ENCODE results near the gene DLG2. TPM values are rescaled to one million over a fixed set of nuclear protein-coding genes. Genes with fewer than 3 reads are reported as not detected.

Gene DLG2
- total RNA-seq, 3 donors from 2014 or later, result 4.3 to 12.3 (median 6.9) TPM

- Histone ChIP-seq H3K36me3 (no peaks in the 10 kb centered on the region), H3K4me1 (no peaks in the 10 kb centered on the region), H3K4me3 (no peak overlapping the region), H3K27me3 (no peaks in the 10 kb centered on the region), H3K9me3 (no peaks in the 10 kb centered on the region), H3K27ac (no peak overlapping the region)
- no peak for DNase-seq (ENCODE audit: low spot score in 2 of 2)
- TF ChIP-seq POLR2A (IDR thresholded peaks at IDR 0.05) (no peak), CTCF (IDR thresholded peaks at IDR 0.05) (no peak), POLR2AphosphoS5 (IDR thresholded peaks at IDR 0.05) (no peak)
- intact Hi-C loops (cut with DNase I; ENCODE audit: low total_unique reads), result no loop called here
Observed at GRCh38 chr11:83694191-83694910, 1932.8 kb downstream of the DLG2 start.

DNA sequence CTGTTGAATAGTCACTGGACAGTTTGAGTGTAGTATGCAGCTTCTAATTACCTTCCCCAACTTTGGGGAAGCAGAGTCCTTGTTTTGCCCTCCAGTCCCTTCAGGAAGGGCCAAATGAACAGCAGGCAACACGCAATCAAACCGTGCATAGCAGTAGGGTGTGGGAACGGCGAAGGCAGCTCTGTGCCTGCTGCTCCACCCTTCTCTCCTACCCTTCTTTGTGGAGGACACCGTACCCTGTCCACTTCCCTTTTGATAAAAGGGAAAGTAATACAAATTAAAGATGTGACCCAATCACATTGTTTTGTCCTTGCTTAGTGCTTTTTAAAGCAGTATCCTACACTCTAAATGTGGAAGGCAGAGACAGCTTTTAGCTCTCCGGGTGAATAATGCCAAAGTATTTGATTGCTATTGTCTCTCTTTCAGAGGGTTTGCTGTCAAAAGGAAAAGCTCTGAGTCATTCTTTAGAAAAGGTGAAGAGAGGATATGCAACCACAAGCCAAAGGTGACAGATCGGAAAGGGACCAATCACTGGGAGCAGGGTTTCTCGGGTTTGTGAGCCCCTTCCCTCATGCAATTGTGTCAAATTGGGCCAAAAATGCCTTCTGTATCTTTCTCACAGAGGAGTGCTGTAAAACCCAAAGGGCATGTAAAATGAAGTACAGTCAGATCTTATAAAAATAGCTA lies 1933.7 kb downstream of the DLG2 start:
- intact Hi-C loops (cut with DNase I; ENCODE audit: low total_unique reads), result no loop called here
- Histone ChIP-seq H3K36me3 (no peaks in the 10 kb centered on the region), H3K27ac (no peak overlapping the region), H3K9me3 (no peaks in the 10 kb centered on the region), H3K4me1 (no peaks in the 10 kb centered on the region), H3K27me3 (no peaks in the 10 kb centered on the region), H3K4me3 (no peak overlapping the region)
- DNase-seq (ENCODE audit: low spot score in 2 of 2), result no peak
- no peak for TF ChIP-seq POLR2AphosphoS5 (IDR thresholded peaks at IDR 0.05)
- no peak for TF ChIP-seq CTCF (IDR thresholded peaks at IDR 0.05)
- TF ChIP-seq POLR2A (IDR thresholded peaks at IDR 0.05), result no peak

DNA sequence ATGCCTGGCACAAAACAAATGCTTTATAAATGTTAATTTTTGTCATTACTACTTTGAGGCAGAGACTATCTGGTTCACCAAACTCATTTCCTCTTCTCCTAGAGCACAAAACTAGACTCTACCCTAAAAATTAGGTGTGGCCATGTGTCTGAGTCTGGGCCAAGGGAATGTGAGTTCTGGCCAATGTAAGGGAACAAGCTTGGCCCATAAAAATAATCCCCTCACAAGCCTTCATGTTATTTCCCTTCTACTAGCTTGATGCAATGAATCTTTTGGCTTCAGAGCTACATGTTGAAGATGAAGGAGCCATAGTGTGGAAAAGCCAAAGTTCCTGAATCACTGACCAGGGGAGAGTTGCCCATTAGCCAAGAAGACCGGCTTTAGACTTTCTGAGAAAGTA lies 1934.5 kb downstream of the DLG2 start:
- no peaks in the 10 kb centered on the region for H3K36me3 ChIP-seq
- TF ChIP-seq POLR2AphosphoS5 (IDR thresholded peaks at IDR 0.05) (no peak), CTCF (IDR thresholded peaks at IDR 0.05) (no peak), POLR2A (IDR thresholded peaks at IDR 0.05) (no peak)
- H3K4me1 ChIP-seq, result no peaks in the 10 kb centered on the region
- H3K9me3 ChIP-seq, result no peaks in the 10 kb centered on the region
- H3K4me3 ChIP-seq, result no peak overlapping the region
- DNase-seq (ENCODE audit: low spot score in 2 of 2), result no peak
- H3K27me3 ChIP-seq, result no peaks in the 10 kb centered on the region
- H3K27ac ChIP-seq, result no peak overlapping the region
- intact Hi-C loops (cut with DNase I; ENCODE audit: low total_unique reads), result no loop called here

DNA sequence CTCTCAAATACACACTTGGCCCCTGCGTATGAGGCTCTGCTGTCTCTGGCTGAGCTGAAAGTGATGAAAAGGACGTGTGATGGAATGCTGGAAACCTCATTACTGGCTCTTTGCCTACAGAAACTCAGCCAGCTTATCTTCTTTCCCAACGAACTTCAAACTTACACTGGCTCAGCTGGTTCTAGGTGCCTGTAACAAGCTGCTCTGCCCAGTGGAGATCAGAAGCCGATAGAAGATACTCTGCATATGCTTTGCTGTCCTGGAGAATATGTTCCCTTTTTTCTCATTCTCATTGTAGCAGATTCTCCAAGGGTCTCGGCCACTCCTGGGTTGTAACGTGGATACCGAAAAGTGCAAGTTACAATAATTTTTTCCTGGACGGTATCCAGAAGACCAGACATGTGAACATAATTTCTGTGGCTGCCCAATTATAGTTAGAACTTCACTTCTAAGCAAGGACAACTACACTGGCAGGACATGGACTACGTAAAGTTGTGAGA lies 1935.6 kb downstream of the DLG2 start:
- no peak for TF ChIP-seq POLR2AphosphoS5 (IDR thresholded peaks at IDR 0.05)
- TF ChIP-seq CTCF (IDR thresholded peaks at IDR 0.05), result no peak
- no peak for TF ChIP-seq POLR2A (IDR thresholded peaks at IDR 0.05)
- no peaks in the 10 kb centered on the region for H3K27me3 ChIP-seq
- no peak overlapping the region for H3K27ac ChIP-seq
- no peaks in the 10 kb centered on the region for H3K36me3 ChIP-seq
- intact Hi-C loops (cut with DNase I; ENCODE audit: low total_unique reads), result no loop called here
- DNase-seq (ENCODE audit: low spot score in 2 of 2), result no peak
- no peaks in the 10 kb centered on the region for H3K4me1 ChIP-seq
- no peaks in the 10 kb centered on the region for H3K9me3 ChIP-seq
- H3K4me3 ChIP-seq, result no peak overlapping the region

DNA sequence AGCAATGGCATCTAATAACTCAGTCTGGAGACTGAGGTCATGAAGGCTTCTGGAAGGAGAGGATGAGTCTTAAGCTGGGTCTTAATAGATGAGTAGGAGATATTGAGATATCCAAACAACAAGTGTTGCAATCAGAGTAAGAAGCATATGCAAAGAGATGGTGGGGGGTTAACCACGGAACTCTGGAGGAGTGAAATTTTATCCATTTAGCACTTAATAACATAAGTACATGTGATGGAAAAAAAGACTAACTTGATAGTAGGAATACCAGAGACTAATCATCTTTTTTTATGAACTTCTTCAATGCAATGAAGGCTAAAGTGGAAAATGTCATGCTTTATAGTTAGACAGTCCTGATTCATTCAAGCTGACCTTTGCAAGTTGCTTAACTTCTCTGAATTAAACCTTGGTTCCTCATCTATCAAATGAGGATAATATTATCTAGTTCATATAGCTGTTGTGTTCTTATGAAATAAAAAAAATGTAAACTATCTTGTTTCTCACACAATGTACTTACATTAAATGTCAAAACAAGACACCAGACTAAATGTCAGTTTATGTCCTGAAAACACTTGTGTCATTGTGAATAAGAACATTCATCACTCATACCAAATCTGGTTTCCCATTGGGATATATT lies 1937.9 kb downstream of the DLG2 start:
- intact Hi-C loops (cut with DNase I; ENCODE audit: low total_unique reads), result no loop called here
- no peaks in the 10 kb centered on the region for H3K9me3 ChIP-seq
- TF ChIP-seq POLR2AphosphoS5 (IDR thresholded peaks at IDR 0.05) (no peak), CTCF (IDR thresholded peaks at IDR 0.05) (no peak), POLR2A (IDR thresholded peaks at IDR 0.05) (no peak)

More for the DNA sequence above, 1937.9 kb downstream of the DLG2 start:
- no peaks in the 10 kb centered on the region for H3K36me3 ChIP-seq
- no peaks in the 10 kb centered on the region for H3K27me3 ChIP-seq
- H3K4me1 ChIP-seq, result no peaks in the 10 kb centered on the region
- no peak overlapping the region for H3K27ac ChIP-seq
- DNase-seq (ENCODE audit: low spot score in 2 of 2), result no peak
- H3K4me3 ChIP-seq, result no peak overlapping the region
